ENCODE data around the gene MBD4.
A peak's percentile ranks its signal among the peaks of the same experiment; 100 is the strongest.

GRCh38 chr3:129441782-129442181 lies 2.0 kb upstream of the MBD4 start:
- TF ChIP-seq CTCF (optimal IDR thresholded peaks at IDR 0.05 in 1 of 3, IDR thresholded peaks at IDR 0.05 in 1 of 3, conservative IDR thresholded peaks at IDR 0.05 in 1 of 3; ENCODE audit: extremely low read depth in 1 of 3, insufficient read depth in 2 of 3, low read length in 3 of 3) (peak in 1 of 3 experiments; percentile 21), EZH2 (IDR thresholded peaks at IDR 0.05; ENCODE audit: low read length) (no peak)
